ENCODE data around the gene LSP1.
"Not testable (repeated sequence)": the region's sequence is repeated elsewhere in the genome, so short reads cannot be mapped to it uniquely, and the experiment has no call there.

- TF ChIP-seq POLR2A, CTCF (IDR thresholded peaks at IDR 0.05): not testable (repeated sequence)
These were observed 21.7 kb downstream of the LSP1 start for GRCh38 chr11:1874441-1875092.

Data from adrenal gland (tissue), 5 donors.